GM12874 (cell line): ENCODE measurements around the gene MID1.

Experiments
- TF ChIP-seq, protein P1 (sequence below): IDR thresholded peaks from 2 replicates; pipeline ENCODE4 v1.5.1; 2011; ENCODE audit warnings: low read depth, mild to moderate bottlenecking, control low read depth, low read length, moderate library complexity; ENCODE audit not compliant: insufficient read depth

The MID1 gene, protein sequence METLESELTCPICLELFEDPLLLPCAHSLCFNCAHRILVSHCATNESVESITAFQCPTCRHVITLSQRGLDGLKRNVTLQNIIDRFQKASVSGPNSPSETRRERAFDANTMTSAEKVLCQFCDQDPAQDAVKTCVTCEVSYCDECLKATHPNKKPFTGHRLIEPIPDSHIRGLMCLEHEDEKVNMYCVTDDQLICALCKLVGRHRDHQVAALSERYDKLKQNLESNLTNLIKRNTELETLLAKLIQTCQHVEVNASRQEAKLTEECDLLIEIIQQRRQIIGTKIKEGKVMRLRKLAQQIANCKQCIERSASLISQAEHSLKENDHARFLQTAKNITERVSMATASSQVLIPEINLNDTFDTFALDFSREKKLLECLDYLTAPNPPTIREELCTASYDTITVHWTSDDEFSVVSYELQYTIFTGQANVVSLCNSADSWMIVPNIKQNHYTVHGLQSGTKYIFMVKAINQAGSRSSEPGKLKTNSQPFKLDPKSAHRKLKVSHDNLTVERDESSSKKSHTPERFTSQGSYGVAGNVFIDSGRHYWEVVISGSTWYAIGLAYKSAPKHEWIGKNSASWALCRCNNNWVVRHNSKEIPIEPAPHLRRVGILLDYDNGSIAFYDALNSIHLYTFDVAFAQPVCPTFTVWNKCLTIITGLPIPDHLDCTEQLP

DNA sequence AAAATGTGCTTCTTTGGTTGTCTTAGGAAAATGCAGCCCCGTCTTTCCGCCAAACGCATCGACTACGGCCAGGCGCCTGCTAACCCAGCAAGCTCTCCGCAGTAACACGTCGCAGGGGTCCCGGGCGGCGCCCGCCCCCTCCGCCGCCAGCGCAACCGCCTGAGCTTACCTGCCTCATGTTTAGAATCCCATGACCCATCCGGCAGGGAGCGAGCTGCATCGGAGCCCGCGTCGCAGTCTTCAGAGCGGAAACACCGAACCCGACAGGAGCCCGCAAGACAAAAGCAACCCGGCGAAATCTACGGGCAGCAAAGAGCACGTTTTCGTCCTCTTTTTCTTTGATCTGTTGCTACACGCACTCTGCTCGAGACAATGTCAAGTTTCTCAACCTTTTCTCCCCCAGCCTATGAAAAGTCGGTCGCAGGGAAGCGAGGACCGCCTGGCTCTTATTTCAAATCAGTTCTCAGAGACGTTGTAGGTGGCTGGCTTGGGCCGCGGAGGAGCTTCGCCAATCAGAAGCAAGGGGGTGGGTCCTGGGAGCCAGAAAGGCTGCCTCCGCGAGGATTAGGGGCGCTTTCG is at the start of gene MID1:
Gene MID1 (minus strand): TSS at position 465 of the 579 bp plus-strand sequence. CDS start 53,038 bp downstream, outside the sequence.
- TF ChIP-seq, protein P1, sequence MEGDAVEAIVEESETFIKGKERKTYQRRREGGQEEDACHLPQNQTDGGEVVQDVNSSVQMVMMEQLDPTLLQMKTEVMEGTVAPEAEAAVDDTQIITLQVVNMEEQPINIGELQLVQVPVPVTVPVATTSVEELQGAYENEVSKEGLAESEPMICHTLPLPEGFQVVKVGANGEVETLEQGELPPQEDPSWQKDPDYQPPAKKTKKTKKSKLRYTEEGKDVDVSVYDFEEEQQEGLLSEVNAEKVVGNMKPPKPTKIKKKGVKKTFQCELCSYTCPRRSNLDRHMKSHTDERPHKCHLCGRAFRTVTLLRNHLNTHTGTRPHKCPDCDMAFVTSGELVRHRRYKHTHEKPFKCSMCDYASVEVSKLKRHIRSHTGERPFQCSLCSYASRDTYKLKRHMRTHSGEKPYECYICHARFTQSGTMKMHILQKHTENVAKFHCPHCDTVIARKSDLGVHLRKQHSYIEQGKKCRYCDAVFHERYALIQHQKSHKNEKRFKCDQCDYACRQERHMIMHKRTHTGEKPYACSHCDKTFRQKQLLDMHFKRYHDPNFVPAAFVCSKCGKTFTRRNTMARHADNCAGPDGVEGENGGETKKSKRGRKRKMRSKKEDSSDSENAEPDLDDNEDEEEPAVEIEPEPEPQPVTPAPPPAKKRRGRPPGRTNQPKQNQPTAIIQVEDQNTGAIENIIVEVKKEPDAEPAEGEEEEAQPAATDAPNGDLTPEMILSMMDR = no peak

DNA sequence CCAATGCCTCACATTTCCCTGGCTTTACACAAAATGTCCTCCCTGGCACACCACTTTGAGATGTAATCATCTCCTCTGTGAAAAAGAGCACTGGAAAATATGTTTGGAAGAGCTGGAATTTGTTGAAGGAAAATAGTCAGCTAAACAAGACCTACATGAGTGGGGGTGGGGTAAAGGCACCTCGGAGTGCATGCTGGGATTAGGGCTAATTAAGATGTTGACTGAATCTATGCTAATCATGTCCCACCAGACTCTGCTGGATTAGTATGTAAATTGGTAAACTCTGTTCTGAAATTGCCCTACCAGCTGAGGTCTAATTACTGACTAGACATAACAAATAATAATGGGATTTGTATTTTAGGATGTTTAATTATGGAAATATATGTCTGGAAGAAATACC is 46.8 kb upstream of the MID1 start:
- TF ChIP-seq, protein P1 = no peak

DNA sequence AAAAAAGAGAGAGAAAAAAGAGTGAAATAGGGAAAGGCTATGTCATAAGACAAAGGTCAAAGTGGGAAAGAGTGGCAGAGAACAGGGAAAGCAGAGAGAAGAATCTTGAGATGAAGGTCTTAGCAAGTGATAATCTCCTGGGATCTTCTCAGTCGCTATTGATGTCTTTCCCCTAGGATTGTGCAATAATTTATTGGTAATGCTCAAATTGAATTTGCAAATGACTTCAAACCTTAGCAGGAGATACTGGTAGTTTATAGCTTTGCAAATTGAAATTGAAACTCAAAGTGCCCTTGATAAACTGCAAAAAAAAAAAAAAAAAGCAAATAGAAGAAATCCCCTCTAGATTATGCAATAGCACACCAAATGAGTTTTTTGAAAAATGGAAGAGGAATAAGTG is 45.7 kb upstream of the MID1 start:
- TF ChIP-seq, protein P1 = no peak

DNA sequence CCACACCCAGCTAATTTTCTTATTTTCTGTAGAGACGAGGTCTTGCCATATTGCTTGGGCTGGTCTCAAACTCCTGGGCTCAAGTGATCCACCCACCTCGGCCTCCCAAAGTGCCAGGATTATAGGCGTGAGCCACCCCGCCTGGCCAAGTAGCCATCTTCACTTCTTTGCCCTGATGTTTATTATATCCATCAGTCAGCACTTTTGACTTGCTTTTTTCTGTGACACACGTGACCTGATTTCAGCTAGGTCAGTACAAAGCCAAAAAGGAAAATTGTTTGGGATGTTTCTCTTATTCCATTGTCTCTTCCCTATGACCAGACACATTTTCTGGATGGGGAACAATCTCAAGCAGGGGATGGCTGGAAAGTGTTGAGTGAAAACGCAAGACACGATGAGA is 45.3 kb upstream of the MID1 start:
- TF ChIP-seq, protein P1 = no peak

DNA sequence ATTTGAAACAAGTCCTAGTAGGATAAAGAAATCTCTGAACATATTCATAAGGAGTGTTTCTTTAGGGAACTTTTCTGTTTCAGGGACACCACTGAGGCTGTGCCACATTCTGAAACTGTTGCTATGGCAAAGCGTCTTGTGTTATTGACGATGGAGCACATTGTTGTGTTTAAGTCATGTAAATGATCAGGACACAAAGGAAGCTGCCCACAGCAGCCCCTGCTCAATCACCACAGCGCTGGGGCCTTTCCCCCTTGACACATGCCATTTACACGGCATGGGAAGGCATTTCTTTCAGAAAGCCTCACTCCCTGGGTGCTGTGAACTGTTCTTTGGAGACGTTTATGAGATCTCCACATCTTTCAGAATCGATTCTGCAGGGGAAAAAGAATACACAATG is 39.8 kb upstream of the MID1 start:
- TF ChIP-seq, protein P1 = no peak

DNA sequence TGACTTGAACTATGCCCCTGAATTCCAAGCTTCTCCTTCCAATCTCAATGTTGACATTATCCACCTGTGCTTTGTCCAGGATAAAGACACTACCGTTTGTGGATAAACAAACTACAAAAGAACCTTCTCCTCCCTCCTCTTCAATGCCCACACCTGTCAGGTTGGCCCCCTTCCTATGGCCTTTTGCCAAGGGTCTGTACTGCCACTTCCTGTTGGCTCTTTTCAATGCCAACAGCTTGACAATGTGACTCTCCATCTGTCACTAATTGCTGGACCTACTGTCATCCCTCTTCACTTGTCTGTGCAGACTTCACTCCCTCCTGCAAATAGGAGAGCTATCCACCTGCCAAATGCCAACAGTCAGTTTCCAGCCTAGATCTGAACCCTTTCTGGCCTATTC is 35.8 kb upstream of the MID1 start:
- TF ChIP-seq, protein P1 = no peak

DNA sequence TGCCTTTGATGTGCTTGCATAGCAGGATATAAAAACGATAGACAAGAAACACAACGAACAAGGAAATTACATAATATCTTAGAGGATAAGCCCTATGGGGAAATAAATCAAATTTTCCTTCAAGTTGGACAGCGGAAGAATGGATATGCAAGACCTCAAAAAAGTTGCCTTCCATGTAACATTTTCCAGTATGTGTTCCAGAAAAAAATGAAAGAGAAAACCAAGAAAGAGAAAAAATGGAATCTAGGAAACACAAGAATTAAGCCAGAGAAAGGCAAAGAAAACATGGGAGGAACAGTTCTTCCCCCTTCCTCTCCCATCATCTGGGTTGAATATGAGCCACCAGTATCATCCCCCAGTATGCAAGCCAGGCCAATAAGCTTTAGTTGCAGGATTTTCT is 34.6 kb upstream of the MID1 start:
- TF ChIP-seq, protein P1 = no peak
